ENCODE measurements around the gene ZBTB11.
"Not testable (repeated sequence)": the region's sequence is repeated elsewhere in the genome, so short reads cannot be mapped to it uniquely, and the experiment has no call there.

ZBTB11 gene, protein sequence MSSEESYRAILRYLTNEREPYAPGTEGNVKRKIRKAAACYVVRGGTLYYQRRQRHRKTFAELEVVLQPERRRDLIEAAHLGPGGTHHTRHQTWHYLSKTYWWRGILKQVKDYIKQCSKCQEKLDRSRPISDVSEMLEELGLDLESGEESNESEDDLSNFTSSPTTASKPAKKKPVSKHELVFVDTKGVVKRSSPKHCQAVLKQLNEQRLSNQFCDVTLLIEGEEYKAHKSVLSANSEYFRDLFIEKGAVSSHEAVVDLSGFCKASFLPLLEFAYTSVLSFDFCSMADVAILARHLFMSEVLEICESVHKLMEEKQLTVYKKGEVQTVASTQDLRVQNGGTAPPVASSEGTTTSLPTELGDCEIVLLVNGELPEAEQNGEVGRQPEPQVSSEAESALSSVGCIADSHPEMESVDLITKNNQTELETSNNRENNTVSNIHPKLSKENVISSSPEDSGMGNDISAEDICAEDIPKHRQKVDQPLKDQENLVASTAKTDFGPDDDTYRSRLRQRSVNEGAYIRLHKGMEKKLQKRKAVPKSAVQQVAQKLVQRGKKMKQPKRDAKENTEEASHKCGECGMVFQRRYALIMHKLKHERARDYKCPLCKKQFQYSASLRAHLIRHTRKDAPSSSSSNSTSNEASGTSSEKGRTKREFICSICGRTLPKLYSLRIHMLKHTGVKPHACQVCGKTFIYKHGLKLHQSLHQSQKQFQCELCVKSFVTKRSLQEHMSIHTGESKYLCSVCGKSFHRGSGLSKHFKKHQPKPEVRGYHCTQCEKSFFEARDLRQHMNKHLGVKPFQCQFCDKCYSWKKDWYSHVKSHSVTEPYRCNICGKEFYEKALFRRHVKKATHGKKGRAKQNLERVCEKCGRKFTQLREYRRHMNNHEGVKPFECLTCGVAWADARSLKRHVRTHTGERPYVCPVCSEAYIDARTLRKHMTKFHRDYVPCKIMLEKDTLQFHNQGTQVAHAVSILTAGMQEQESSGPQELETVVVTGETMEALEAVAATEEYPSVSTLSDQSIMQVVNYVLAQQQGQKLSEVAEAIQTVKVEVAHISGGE

DNA sequence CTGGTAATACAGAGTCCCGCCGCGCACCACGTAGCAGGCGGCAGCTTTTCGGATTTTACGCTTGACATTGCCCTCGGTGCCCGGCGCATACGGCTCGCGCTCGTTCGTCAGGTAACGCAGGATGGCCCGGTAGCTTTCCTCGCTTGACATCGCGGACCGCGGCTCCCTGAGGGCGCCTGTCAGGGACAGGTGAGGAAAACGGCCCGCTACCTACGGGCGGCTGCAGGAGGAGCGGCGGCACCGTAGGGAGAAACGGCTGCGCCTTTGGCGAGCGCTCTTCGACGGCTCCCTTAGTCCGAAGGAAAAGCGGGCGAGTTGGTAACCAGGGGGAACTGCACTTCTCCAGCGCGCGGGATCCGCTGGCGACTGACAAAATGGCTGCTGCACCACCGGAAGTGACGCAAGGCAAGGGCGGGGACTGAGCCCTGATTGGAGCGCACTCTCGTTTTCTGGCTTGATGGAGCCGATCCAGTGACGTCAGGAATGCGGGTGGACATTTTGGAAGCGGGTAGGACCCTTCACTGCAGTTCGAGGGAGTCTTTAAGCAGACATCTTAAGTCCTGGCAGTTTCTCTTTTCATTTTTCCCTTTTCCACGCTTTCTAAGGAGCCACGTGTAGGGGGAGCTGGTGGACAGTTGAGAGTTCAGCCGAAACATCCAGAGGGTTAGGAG lies at the start of gene ZBTB11:
Gene ZBTB11, minus strand, starts transcription at position 368 of the 671 bp plus-strand sequence. Its CDS starts 218 bp downstream, at position 150.
- in situ Hi-C loops (cut with MboI; ENCODE audit: low sequenced_read_pairs) = no loop called here

DNA sequence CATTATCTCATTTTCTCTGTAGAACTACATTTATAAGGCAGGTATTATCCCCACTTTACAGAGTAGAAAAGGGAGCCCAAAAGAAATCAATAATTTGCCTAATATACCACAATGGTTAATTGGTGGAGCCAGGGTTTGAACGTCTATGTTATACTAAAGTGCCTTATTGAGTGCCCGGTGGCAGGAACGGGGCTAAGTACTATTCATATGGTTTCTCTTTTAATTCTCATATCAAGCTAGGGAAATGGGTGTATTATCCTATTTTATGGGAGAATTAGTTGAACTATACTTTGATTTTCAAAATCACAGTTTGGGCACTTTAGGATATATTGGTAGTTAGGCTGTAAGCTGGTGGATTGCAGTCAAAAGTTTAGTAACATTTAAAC lies 49.0 kb upstream of the ZBTB11 start:
- in situ Hi-C loops (cut with MboI; ENCODE audit: low sequenced_read_pairs) = no loop called here

DNA sequence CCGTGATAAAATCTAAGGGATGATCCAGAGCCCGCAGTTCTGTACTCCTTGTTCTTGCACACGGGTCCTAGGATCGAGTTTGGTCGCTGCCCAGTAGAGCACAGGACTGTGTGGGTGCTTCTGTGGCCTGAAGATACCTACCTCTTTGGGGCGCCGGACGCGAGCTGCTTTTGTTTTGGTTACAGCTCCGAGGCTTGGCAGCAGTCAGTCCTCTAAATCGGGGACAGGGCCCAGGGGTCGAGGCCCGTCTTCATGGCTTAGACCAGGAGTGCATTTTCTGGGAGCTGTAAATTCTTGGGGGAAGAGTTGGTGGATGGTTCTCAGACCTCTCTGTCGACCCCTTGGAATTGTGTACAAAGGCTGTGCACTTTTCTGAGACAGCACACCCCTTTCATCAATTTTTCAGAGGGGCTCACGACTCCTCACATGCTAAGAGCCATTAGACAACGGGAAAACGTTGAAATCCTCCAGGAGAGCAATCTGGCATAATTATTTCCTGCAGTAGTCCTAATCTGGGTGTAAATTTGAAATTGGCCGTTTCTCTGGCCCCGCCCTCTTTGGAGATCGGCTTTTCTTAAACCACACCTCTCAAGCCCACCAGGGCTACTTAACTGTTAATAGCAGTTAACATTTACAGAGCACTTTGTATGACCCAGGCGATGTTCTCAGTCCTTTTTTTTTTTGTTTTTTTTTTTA lies 48.4 kb upstream of the ZBTB11 start:
- in situ Hi-C loops (cut with MboI; ENCODE audit: low sequenced_read_pairs) = no loop called here

DNA sequence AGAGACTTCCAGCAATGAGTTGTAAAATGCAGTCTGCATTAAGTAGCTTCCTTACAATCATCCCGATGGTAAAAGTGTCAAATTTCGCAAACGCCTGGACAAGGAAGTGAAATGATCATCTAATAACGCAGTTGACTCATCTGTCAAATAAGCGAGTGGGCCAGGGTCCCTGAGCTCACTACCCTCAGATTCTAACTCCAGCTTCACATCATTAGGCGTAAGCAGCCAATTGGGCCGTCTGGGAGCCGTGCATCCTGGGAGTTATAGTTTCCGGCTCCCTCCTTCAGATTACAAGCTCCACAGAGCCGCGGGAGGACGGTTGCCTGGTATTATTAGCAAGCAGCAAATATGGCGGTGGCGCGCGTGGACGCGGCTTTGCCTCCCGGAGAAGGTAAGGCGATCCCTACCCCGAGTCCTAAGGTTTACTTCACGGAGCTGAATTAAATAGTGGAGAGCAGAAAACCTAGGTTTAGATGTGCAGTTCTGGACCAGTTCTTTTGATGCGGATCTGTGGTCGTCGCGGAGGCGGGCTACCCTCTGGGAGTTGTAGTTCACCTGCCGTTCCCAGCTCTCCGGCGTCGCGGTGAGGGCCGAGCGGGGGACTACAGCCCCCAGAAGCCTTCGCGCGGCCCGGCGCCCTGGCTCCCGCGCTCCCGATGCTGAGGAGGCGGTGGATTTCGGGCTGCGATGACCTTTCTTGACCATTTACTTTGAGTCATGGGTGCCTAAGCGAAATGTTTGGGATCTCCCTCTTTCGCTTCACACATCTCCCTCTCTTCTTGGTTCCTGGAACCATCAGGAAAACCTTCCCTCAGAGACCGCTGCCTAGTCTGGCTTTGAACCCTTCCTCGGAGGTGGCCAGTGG lies 47.6 kb upstream of the ZBTB11 start, which contains the start of gene CEP97:
Gene CEP97, plus strand, starts transcription at position 286 of the 865 bp plus-strand sequence. Its CDS starts 63 bp downstream, at position 349.
- in situ Hi-C loops (cut with MboI; ENCODE audit: low sequenced_read_pairs) = no loop called here

DNA sequence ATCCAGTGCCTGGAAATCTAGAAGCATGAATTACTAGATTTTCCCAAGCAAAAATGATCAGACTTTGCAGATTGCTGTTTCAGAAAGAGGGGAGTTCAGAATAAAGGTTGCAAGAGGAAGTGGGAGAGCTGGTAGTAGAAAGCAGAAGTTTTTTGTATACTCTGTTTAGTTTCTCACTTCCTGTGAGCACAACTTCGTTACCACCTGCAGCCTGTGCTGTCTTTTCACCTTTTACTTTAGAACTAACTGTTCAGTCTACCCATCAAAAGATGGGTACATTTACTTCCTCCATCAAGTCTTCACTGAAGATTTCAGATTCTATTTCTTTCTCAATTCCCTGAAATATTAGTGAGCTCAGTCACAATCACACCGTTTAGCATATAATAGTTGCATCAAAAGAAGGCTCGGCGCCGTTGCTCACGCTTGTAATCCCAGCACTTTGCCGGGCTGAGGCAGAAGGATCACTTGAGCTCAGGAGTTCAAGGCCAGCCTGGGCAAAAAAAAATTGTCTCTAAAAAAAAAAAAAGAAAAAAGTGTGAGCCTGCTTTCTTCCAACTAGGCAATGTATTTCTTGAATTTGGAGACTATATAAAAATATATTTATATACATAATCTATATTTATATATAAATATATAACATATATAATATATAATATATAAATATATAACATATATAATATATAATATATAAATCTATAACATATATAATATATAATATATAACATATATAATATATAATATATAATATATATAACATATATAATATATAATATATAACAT lies 45.7 kb upstream of the ZBTB11 start:
- in situ Hi-C loops (cut with MboI; ENCODE audit: low sequenced_read_pairs) = no loop called here

DNA sequence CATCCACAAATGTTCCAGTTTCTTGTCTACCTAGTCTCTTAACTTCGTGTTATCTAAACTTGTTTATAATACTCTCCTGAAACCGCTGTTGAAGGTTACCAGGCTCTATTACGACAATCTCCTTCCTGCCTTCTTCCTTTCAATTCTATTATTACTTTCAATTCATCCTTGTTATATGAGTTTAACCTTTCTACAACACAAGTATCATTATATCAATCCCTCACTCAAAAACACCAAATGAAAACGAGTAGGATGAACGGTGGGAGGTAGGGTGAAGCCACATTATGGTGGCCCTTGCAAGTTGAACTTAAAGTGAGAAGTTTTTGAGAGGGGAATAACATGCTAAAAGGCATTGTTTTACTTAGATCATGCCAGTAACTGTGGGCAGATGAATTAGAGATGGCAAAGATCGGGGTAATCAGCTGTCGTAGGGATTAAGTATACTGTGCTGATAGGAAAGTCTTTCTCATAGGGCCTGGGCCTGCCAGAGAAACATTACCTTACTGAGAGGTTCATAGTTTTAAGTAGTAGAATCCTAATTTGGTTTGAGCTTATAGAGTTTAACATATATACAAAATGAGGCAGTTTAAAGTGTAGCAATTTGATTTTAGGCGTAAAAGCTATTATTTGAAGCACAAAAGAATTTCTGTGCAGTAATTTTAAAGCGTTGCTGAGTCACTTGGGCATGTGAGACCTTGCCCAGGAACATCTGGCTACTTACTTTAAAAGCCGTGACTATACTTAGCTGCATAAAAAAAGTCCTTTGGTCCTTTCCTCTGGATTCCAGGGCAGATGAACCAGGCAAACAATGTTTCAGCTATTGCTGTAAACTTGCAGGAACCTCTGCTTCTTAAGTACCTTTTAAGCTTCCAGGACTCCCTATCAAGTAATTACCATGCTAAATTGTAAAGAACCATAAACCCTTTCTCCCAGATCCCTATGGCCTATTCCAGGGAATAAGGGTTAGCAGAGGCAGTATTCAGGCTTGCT lies 44.2 kb upstream of the ZBTB11 start:
- in situ Hi-C loops (cut with MboI; ENCODE audit: low sequenced_read_pairs) = no loop called here

DNA sequence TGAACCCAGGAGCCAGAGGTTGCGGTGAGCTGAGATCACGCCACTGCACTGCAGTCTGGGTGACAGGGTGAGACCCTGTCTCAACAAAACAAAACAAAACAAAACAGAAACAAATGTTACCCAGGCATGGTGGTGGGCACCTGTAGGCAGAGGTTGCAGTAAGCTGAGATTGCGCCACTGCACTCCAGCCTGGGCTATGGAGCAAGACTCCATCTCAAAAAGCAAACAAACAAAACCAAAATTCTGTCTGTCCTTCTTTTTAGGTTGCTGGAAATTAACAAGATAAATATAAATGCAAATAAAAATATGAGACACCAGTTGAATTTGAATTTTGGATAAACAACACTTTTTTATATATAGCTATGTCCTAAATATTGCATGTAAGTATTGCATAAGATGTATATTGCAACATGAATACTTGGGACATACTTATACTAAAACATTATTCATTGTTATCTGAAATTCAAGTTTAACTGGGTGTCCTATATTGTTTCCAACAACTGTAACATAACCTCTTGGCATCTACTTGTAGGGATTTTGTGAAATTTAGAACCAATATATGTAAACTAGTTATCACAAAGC lies 42.8 kb upstream of the ZBTB11 start:
- in situ Hi-C loops (cut with MboI; ENCODE audit: low sequenced_read_pairs) = no loop called here

DNA sequence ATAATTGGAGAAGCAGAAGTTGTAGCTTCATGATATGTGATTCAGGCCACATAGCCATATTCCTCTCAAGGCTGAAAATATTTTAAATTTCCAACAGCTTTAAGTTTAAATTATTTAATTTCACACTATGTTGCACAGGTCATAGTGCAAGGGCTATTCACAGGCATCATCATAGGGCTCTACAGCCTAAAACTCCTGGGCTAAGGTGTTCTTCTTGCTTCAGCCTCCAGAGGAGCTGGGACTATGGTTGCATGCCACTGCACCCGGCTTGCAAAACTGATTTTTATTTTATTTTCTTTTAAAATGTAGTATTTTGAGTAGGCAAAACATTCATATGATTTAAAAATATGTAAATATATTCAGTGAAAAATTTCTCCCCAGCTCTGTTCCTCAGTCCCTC lies 41.5 kb upstream of the ZBTB11 start:
- in situ Hi-C loops (cut with MboI; ENCODE audit: low sequenced_read_pairs) = no loop called here

DNA sequence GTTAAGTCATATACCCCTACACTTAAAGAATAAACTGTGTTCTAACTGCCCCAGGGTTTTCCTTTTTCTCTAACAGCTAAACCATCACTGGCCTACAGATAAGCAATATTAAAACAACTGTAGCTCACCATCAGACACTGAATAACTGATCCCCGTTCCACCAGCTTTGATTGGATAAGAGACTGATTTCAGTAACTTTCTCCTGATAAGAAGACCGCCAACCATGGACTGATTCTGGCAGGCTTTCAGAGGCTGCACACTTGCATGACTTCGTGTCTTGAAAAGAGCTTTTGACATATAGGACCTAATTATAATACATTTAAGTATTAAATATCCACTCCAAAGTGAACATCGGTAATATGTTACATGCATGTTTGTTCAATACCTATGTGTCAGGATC lies 32.2 kb upstream of the ZBTB11 start:
- in situ Hi-C loops (cut with MboI; ENCODE audit: low sequenced_read_pairs) = no loop called here

DNA sequence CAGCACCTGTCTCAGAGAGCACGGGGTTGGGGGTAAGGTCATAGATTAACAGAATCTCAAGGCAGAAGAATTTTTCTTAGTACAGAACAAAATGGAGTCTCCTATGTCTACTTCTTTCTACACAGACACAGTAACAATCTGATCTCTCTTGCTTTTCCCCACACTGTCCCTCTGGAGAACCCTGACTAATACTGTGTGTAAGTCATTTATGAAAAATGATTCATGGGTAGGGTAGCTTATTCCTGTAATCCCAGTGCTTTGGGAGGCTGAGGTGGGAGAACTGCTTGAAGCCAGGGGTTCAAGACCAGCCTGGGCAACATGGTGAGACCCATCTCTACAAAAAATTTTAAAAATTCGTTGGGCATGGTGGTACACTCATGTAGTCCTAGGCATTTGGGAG lies 27.7 kb upstream of the ZBTB11 start:
- in situ Hi-C loops (cut with MboI; ENCODE audit: low sequenced_read_pairs) = not testable (repeated sequence)

DNA sequence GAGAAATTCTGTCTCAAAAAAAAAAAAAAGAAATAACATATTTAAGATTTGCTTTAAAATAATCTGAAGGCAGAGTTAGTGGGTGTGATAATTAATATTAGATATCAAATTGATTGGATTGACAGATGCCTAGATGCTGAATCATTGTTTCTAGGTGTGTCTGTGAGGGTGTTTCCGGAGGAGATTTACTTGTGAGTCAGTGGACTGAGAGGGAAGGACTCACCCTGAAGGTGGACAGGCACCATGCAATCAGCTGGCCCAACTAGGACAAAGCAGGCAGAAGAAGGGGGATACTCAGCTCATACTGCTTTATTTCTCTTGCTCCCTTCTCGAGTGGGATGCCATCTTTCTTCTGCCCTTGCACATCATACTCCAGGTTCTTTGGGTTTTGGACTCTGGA lies 26.2 kb upstream of the ZBTB11 start:
- in situ Hi-C loops (cut with MboI; ENCODE audit: low sequenced_read_pairs) = no loop called here

DNA sequence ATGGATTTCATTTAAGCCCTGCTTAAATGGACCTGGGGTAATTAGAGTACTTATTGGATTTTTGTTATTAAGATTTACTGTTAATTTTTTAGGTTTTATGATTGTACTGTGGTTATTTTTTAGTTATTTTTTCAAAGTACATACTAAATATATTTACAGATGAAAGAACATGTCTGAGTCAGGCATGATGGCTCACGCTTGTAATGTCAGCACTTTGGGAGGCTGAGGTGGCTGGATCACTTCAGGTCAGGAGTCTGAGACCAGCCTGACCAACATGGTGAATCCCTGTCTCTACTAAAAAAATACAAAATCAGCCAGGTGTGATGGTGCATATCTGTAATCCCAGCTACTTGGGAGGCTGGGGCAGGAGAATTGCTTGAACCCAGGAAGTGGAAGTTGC lies 25.8 kb upstream of the ZBTB11 start:
- in situ Hi-C loops (cut with MboI; ENCODE audit: low sequenced_read_pairs) = no loop called here

DNA sequence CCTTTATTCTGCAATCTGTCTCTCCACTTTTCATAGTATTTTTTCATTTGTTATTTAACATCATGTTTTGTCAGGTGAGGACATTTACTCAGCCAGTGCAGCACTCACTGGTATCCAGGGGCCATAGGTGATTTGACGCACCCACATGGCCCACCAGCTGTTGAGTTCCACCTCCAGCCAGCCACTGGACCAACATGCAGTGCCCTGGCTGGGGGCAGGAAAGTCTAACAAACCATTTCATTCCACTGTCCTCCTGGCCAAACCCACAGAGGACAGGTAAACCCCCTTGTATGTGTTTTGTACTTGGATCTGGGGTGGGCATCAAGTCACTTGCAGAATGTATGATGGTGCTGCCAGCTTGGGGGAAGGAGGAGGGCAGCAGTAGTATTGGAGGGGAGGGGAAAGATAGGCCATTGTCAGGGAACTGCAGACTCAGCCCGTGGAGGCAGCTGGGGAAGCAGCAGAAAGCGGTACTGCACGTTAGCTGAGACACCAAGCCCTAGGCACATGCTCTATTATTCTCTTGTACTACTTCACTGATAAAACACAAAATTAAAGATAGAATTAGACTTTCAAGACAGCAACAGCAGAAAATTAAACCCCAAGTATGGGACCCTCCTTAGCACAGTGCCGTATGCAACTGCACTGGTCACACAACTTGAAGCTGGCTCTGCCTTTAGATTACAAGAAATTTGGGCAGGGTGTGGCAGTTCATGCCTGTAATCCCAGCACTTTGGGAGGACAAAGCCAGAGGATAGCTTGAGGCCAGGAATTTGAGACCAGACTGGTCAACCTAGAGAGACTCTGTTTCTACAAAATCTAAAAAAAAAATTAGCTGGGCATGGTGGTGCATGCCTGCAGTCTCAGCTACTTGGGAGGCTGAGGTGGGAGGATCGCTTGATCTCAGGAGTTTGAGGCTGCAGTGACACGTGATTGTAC lies 25.0 kb upstream of the ZBTB11 start:
- in situ Hi-C loops (cut with MboI; ENCODE audit: low sequenced_read_pairs) = no loop called here

DNA sequence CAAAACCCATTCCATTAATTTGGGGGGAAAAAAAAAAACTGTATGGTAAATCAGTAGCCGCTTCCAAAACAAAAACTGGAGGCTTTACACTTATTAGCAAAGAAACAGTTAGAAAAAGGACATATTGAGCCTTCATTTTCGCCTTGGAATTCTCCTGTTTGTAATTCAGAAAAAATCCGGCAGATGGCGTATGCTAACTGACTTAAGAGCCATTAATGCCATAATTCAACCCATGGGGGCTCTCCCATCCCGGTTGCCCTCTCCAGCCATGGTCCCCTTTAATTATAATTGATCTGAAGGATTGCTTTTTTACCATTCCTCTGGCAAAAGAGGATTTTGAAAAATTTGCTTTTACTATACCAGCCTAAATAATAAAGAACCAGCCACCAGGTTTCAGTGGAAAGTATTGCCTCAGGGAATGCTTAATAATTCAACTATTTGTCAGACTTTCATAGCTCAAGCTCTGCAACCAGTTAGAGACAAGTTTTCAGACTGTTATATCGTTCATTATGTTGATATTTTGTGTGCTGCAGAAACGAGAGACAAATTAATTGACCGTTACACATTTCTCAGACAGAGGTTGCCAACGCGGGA lies 18.9 kb upstream of the ZBTB11 start:
- in situ Hi-C loops (cut with MboI; ENCODE audit: low sequenced_read_pairs) = no loop called here

DNA sequence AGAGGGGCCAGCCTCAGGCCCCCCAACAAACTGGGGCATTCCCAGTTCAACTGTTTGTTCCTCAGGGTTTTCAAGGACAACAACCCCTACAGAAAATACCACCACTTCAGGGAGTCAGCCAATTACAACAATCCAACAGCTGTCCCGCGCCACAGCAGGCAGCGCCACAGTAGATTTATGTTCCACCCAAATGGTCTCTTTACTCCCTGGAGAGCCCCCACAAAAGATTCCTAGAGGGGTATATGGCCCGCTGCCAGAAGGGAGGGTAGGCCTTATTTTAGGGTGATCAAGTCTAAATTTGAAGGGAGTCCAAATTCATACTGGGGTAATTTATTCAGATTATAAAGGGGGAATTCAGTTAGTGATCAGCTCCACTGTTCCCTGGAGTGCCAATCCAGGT lies 17.9 kb upstream of the ZBTB11 start:
- in situ Hi-C loops (cut with MboI; ENCODE audit: low sequenced_read_pairs) = not testable (repeated sequence)

DNA sequence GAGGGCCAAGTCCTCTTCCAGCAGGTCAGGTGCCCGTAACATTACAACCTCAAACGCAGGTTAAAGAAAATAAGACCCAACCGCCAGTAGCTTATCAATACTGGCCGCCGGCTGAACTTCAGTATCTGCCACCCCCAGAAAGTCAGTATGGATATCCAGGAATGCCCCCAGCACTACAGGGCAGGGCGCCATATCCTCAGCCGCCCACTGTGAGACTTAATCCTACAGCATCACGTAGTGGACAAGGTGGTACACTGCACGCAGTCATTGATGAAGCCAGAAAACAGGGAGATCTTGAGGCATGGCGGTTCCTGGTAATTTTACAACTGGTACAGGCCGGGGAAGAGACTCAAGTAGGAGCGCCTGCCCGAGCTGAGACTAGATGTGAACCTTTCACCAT lies 16.6 kb upstream of the ZBTB11 start:
- in situ Hi-C loops (cut with MboI; ENCODE audit: low sequenced_read_pairs) = not testable (repeated sequence)
